SH-SY5Y (cell line): Measurements from ENCODE around the gene TLE2.

Source experiments
- GATA2 ChIP-seq: IDR thresholded peaks from 2 replicates; pipeline ENCODE4 v1.6.1; 2011; ENCODE audit warnings: mild to moderate bottlenecking, low read depth, low read length
- GATA3 ChIP-seq: IDR thresholded peaks from 2 replicates; pipeline ENCODE4 v1.6.1; 2011; ENCODE audit warnings: low read depth, mild to moderate bottlenecking, low read length, moderate library complexity

- TF ChIP-seq GATA3: no peak
- TF ChIP-seq GATA2: no peak
Observed at GRCh38 chr19:2952953-2953481, 76.1 kb downstream of the TLE2 start.
